Measurements from ENCODE around the gene GLTP.
A peak's percentile ranks its signal among the peaks of the same experiment; 100 is the strongest.
"Not testable (repeated sequence)": the region's sequence is repeated elsewhere in the genome, so short reads cannot be mapped to it uniquely, and the experiment has no call there.

The GLTP gene

GRCh38 chr12:109900752-109901580, 20.6 kb upstream of the GLTP start:
- no peak for DNase-seq

DNA sequence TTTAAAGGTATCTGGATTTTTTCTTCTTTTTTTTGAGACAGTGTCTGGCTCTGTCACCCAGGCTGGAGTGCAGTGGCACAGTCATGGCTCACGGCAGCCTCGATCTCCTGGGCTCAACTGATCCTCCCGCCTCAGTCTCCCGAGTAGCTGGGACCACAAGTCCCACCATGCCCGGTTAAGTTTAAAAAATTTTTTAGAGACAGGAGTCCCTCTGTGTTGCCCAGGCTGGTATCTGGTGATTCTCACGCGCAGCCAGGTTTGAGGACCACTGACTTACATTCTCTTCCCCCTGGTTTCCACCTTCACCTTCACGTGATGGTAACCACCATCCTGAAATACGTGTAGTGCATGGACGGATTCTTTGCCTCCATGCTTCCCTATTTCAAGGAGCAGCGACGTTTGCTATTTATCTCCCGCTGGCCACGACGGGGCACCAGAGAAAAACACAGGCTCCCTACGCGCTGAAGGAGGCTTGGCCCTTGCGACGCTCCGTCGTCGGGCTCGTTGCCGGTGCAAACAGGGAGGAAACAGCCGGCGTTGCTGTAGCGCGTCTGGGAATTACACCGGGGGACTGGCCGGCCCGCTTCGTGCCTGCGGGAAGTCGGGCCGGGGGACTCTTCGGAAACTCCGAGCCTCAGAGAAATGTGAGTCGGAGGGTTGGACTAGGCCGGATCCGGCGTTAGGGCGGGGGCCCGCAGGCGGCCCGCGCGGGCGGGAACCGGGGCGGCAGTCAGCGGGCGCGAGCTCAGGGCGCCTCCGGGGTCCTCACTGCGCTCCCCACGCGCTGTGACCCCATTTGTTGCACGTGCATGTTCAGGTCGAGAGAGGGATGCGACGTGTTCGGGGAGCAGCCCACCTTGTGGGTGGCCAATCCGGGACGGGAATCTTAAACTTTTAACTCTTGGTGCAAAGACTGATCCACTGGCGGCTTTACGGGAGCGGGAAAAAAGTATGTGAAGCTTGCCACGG, 19.7 kb upstream of the GLTP start, which contains the start of gene TCHP:
TCHP (plus strand) TSS at position 492 of the 969 bp plus-strand sequence. CDS start 2,753 bp downstream, outside the sequence.
- DNase-seq = peak; percentile 81 to 83

DNA sequence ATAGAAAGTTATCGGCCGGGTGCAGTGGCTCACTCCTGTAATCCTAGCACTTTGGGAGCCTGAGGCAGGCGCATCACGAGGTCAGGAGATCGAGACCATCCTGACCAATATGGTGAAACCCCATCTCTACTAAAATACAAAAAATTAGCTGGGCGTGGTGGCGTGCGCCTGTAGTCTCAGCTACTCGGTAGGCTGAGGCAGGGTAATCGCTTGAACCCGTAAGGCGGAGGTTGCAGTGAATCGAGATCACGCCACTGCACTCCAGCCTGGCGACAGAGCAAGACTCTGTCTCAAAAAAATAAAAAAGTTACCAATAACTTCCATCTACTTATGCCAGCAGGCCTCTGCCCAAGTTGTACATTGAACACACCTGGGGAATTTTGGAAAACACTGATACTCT, 19.0 kb upstream of the GLTP start:
- DNase-seq = not testable (repeated sequence)

GRCh38 chr12:109897029-109897428, 16.7 kb upstream of the GLTP start:
- DNase-seq = no peak

GRCh38 chr12:109896188-109896587, 15.8 kb upstream of the GLTP start:
- DNase-seq = no peak

GRCh38 chr12:109894939-109895338, 14.6 kb upstream of the GLTP start:
- DNase-seq = no peak

DNA sequence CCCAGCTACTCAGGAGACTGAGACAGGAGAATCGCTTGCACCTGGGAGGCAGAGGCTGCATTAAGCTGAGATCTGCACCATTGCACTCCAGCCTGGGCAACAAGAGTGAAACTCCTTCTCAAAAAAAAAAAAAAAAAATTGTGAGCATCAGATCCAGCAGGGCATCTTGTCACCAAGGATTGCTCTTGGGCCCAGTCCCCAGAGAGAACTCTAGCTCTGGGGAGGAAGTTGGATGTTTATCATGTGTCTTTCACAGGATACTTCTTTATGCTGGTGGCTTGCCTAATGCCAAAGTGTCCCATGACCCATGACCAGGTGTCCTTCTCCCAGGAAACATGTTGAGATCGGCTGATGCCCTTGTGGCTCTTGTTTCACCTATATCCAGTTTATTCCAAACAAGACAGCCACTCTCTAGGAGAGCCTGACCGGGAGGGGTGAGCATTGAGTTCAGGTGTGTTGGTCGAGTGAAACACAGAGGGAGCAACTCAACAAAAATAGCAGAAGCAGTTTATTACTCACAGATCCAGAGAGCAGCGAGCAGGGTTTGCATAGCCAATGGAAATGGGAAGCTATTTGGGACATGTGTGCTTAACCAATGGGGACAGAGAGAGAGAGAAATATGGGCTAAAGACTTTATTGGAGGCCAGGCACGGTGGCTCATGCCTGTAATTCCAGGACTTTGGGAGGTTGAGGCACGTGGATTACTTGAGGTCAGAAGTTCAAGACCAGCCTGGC, 13.1 kb upstream of the GLTP start:
- no peak for DNase-seq

DNA sequence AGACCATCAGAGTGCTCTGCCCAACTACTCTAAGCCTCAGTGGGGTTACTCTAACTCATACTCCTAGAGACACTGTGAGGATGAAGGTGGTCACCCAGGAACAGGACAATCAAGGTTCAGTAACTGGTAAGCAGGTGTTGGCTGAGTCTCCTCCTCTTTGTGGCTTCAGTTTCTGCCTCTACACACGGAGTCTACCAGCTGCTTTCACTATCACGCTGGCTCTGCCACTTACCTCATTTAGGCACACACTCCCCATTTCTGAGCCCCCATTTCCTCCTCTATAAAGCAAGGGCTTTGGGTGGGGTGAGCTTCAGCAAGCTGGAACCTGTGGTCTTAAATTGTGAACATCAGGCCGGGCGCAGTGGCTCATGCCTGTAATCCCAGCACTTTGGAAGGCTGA, 12.4 kb upstream of the GLTP start:
- no peak for DNase-seq

- no peak for DNase-seq
Measured at GRCh38 chr12:109892165-109892715, 11.9 kb upstream of the GLTP start.

GRCh38 chr12:109891731-109892130, 11.4 kb upstream of the GLTP start:
- not testable (repeated sequence) for DNase-seq

DNA sequence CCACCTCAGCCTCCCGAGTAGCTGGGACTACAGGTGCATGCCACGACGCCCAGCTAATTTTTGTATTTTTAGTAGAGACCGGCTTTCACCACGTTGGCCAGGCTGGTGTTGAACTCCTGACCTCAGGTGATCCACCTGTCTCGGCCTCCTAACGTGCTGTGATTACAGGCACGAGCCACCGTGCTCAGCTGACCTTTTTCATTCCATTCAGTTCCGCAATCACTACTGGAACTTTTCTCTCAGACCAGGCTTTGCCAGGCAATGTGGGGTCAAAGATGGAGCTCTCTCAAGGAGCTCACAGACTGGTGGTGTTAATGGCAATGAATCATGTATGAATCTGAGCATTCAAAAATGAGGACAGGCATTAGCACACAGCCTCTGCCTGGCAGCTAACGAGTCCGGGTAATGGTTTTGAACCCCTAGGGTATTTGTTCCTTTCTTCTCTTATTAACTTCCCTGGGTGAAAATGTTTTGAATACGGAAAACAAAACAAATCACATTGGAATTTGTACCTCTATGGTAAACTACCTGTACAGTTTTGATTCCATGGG, 10.4 kb upstream of the GLTP start:
- DNase-seq = no peak

GRCh38 chr12:109888179-109889020, 8.1 kb upstream of the GLTP start:
- no peak for DNase-seq

GRCh38 chr12:109885616-109886015, 5.3 kb upstream of the GLTP start:
- DNase-seq = no peak

GRCh38 chr12:109883461-109883860, 3.1 kb upstream of the GLTP start:
- DNase-seq = no peak

GRCh38 chr12:109881752-109882151, 1.4 kb upstream of the GLTP start:
- DNase-seq = no peak

- DNase-seq = no peak
Measured at GRCh38 chr12:109880938-109881337, 597 bp upstream of the GLTP start.

DNA sequence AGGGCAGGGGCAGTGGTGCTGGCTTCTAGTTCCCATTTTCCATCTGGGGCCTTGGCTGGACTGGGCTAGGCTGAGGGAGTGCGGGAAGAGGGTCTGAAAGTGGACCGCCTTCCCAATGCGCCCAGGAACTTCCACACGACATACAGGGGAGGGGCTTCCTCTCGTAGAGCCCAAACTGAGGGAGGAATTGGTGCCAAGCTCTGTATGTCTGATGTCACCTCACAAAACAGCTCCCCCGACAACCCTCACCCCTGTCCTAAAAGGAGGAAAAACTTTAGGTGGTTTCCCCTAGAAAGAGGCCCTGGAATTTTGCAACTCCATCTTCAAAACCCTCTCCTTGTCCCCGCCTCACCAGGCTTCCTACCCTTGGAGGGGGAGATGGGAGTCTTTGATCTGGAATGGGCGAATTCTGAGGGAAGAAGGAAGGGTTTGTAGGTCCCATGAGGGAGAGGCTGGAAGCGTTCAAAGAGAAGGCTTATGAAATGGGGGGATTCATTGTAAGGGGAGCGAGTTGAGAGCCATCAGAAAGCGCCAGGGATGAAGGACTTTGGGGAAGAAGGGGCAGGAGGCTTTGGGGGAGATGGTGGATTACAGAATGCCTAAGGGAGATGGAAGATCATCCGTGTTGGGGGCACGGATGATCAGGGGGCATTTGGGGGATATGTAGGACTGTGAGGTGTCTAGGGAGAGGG, 844 bp downstream of the GLTP start:
- DNase-seq = no peak

GRCh38 chr12:109878749-109879148, 1.6 kb downstream of the GLTP start:
- no peak for DNase-seq

DNA sequence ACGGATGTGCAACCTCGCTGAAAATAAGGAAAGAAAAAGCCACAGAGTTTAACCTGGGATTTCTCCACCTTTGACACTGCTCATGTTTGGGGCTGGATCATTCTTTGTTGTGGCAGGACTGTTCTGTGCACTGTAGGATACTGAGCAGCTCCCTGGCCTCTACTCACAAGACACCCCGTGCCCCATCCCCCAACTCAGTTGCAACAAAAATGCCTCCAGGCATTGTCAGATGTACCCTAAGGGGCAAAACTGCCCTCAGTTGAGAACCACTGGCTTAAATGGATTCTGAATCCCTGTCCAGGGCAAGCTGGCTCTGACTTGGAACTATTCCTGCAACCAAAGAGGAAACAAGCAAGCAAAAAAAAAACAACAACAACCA, 2.1 kb downstream of the GLTP start:
- DNase-seq = no peak

GRCh38 chr12:109877504-109878246, 2.7 kb downstream of the GLTP start:
- DNase-seq = no peak
